ENCODE results near the gene EIF4G1.

GRCh38 chr3:184352149-184352785 is 37.9 kb downstream of the EIF4G1 start:
- TF ChIP-seq POLR2AphosphoS5 (IDR thresholded peaks at IDR 0.05) = no peak
- no peak for TF ChIP-seq EP300 (IDR thresholded peaks at IDR 0.05)
- no peak for TF ChIP-seq POLR2A (IDR thresholded peaks at IDR 0.05)
- no peak for TF ChIP-seq CTCF (IDR thresholded peaks at IDR 0.05)

Data from suprapubic skin (tissue), 4 donors.